NB4 (cell line): ENCODE results near the gene ABCC11.

ENCODE experiments used
- MYC ChIP-seq: IDR thresholded peaks from 2 replicates; pipeline ENCODE4 v1.6.1; 2011; ENCODE audit warnings: low read depth, low read length
- POLR2A ChIP-seq: IDR thresholded peaks from 2 replicates; pipeline ENCODE4 v1.6.1; 2011; ENCODE audit warnings: mild to moderate bottlenecking; ENCODE audit not compliant: insufficient read length; ENCODE audit errors: extremely low read depth
- TF ChIP-seq, protein P1 (sequence below): IDR thresholded peaks from one replicate; pipeline ENCODE4 v1.5.1; 2012; ENCODE audit warnings: low read depth, low read length
- TF ChIP-seq, protein P2 (sequence below): IDR thresholded peaks from 2 replicates; pipeline ENCODE4 v1.6.1; 2011; ENCODE audit warnings: low read depth, low read length

- TF ChIP-seq, protein P1, sequence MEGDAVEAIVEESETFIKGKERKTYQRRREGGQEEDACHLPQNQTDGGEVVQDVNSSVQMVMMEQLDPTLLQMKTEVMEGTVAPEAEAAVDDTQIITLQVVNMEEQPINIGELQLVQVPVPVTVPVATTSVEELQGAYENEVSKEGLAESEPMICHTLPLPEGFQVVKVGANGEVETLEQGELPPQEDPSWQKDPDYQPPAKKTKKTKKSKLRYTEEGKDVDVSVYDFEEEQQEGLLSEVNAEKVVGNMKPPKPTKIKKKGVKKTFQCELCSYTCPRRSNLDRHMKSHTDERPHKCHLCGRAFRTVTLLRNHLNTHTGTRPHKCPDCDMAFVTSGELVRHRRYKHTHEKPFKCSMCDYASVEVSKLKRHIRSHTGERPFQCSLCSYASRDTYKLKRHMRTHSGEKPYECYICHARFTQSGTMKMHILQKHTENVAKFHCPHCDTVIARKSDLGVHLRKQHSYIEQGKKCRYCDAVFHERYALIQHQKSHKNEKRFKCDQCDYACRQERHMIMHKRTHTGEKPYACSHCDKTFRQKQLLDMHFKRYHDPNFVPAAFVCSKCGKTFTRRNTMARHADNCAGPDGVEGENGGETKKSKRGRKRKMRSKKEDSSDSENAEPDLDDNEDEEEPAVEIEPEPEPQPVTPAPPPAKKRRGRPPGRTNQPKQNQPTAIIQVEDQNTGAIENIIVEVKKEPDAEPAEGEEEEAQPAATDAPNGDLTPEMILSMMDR = no peak
- TF ChIP-seq POLR2A (no peak), MYC (no peak)
- TF ChIP-seq, protein P2, sequence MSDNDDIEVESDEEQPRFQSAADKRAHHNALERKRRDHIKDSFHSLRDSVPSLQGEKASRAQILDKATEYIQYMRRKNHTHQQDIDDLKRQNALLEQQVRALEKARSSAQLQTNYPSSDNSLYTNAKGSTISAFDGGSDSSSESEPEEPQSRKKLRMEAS = no peak
These were observed 15.3 kb upstream of the ABCC11 start for GRCh38 chr16:48262631-48263030.
